Measurements from ENCODE around the gene DIPK1A.

DIPK1A gene

GRCh38 chr1:92816732-92817131, 144.5 kb downstream of the DIPK1A start:
- peak overlapping the region; percentile 47 for H3K27ac Mint-ChIP-seq
- H3K4me1 Mint-ChIP-seq = peaks cover 16% of the 10 kb centered on the region
- TF ChIP-seq CTCF (IDR thresholded peaks at IDR 0.05) = no peak
- DNase-seq = no peak
- H3K9me3 Mint-ChIP-seq = no peaks in the 10 kb centered on the region
- H3K4me3 Mint-ChIP-seq = no peak overlapping the region
- no peaks in the 10 kb centered on the region for H3K36me3 Mint-ChIP-seq (ENCODE audit: low read depth)
- H3K27me3 Mint-ChIP-seq (ENCODE audit: low read depth, poor library complexity) = peaks cover 17% of the 10 kb centered on the region

- Mint-ChIP-seq H3K27me3 (ENCODE audit: low read depth, poor library complexity) (peaks cover 9% of the 10 kb centered on the region), H3K27ac (no peak overlapping the region), H3K36me3 (ENCODE audit: low read depth) (no peaks in the 10 kb centered on the region), H3K4me3 (no peak overlapping the region), H3K9me3 (no peaks in the 10 kb centered on the region), H3K4me1 (no peaks in the 10 kb centered on the region)
- no peak for DNase-seq
- TF ChIP-seq CTCF (IDR thresholded peaks at IDR 0.05) = no peak
Measured at GRCh38 chr1:92808381-92808780, 152.9 kb downstream of the DIPK1A start.

GRCh38 chr1:92805216-92805615, 156.0 kb downstream of the DIPK1A start:
- Mint-ChIP-seq H3K27me3 (ENCODE audit: low read depth, poor library complexity) (peaks cover 3% of the 10 kb centered on the region), H3K4me3 (no peak overlapping the region), H3K27ac (no peak overlapping the region), H3K9me3 (no peaks in the 10 kb centered on the region), H3K4me1 (no peaks in the 10 kb centered on the region), H3K36me3 (ENCODE audit: low read depth) (no peaks in the 10 kb centered on the region)
- no peak for DNase-seq
- no peak for TF ChIP-seq CTCF (IDR thresholded peaks at IDR 0.05)

GRCh38 chr1:92804721-92805201, 156.5 kb downstream of the DIPK1A start:
- TF ChIP-seq CTCF (IDR thresholded peaks at IDR 0.05) = no peak
- H3K27me3 Mint-ChIP-seq (ENCODE audit: low read depth, poor library complexity) = peaks cover 3% of the 10 kb centered on the region
- no peaks in the 10 kb centered on the region for H3K9me3 Mint-ChIP-seq
- no peaks in the 10 kb centered on the region for H3K4me1 Mint-ChIP-seq
- H3K27ac Mint-ChIP-seq = no peak overlapping the region
- H3K36me3 Mint-ChIP-seq (ENCODE audit: low read depth) = no peaks in the 10 kb centered on the region
- no peak for DNase-seq
- H3K4me3 Mint-ChIP-seq = no peak overlapping the region

- DNase-seq = no peak
- H3K4me1 Mint-ChIP-seq = no peaks in the 10 kb centered on the region
- no peak overlapping the region for H3K27ac Mint-ChIP-seq
- no peak for TF ChIP-seq CTCF (IDR thresholded peaks at IDR 0.05)
- no peak overlapping the region for H3K4me3 Mint-ChIP-seq
- peaks cover 3% of the 10 kb centered on the region for H3K27me3 Mint-ChIP-seq (ENCODE audit: low read depth, poor library complexity)
- no peaks in the 10 kb centered on the region for H3K9me3 Mint-ChIP-seq
- H3K36me3 Mint-ChIP-seq (ENCODE audit: low read depth) = no peaks in the 10 kb centered on the region
Measured at GRCh38 chr1:92803140-92803887, 157.9 kb downstream of the DIPK1A start.

- no peak for TF ChIP-seq CTCF (IDR thresholded peaks at IDR 0.05)
- no peak overlapping the region for H3K4me3 Mint-ChIP-seq
- peaks cover 12% of the 10 kb centered on the region for H3K27me3 Mint-ChIP-seq (ENCODE audit: low read depth, poor library complexity)
- no peaks in the 10 kb centered on the region for H3K36me3 Mint-ChIP-seq (ENCODE audit: low read depth)
- H3K27ac Mint-ChIP-seq = no peak overlapping the region
- H3K4me1 Mint-ChIP-seq = no peaks in the 10 kb centered on the region
- no peaks in the 10 kb centered on the region for H3K9me3 Mint-ChIP-seq
- no peak for DNase-seq
Measured at GRCh38 chr1:92797961-92798360, 163.3 kb downstream of the DIPK1A start.

All from nephron progenitor cell (in vitro differentiated cells).